HG02885 (cell line): Measurements from ENCODE around the gene PSAT1.
"Not testable (repeated sequence)": the region's sequence is repeated elsewhere in the genome, so short reads cannot be mapped to it uniquely, and the experiment has no call there.

Source experiments
- ATAC-seq: cut with Tn5 transposase; IDR thresholded peaks from one replicate; pipeline ENCODE4 v1.9.1; 2021; ENCODE audit warnings: mild to moderate bottlenecking; ENCODE audit not compliant: unreplicated experiment, poor library complexity

Gene PSAT1

GRCh38 chr9:78296893-78297671, at the start of gene PSAT1:
PSAT1 (plus strand) TSS chr9:78297125; CDS start chr9:78297211, 86 bp downstream.
- ATAC-seq, result peak; percentile 97

- ATAC-seq, result no peak
These were observed 48.3 kb upstream of the PSAT1 start for GRCh38 chr9:78248635-78249034.

- no peak for ATAC-seq
These were observed 47.4 kb upstream of the PSAT1 start for GRCh38 chr9:78249542-78249941.

- no peak for ATAC-seq
These were observed 44.3 kb upstream of the PSAT1 start for GRCh38 chr9:78252616-78253015.

- ATAC-seq, result no peak
These were observed 43.6 kb upstream of the PSAT1 start for GRCh38 chr9:78253285-78253684.

- peak; percentile 74 for ATAC-seq
These were observed 35.4 kb upstream of the PSAT1 start for GRCh38 chr9:78261403-78262001.

- no peak for ATAC-seq
These were observed 34.3 kb upstream of the PSAT1 start for GRCh38 chr9:78262655-78263054.

- no peak for ATAC-seq
These were observed 29.0 kb upstream of the PSAT1 start for GRCh38 chr9:78267889-78268288.

GRCh38 chr9:78269784-78270183, 27.1 kb upstream of the PSAT1 start:
- ATAC-seq, result no peak

- ATAC-seq, result no peak
These were observed 24.6 kb upstream of the PSAT1 start for GRCh38 chr9:78272307-78272706.

GRCh38 chr9:78273761-78274160, 23.2 kb upstream of the PSAT1 start:
- no peak for ATAC-seq

- ATAC-seq, result no peak
These were observed 18.6 kb upstream of the PSAT1 start for GRCh38 chr9:78278177-78278777.

- no peak for ATAC-seq
These were observed 18.1 kb upstream of the PSAT1 start for GRCh38 chr9:78278801-78279200.

- no peak for ATAC-seq
These were observed 15.8 kb upstream of the PSAT1 start for GRCh38 chr9:78280982-78281668.

- ATAC-seq, result not testable (repeated sequence)
These were observed 12.7 kb upstream of the PSAT1 start for GRCh38 chr9:78284181-78284580.

GRCh38 chr9:78286125-78286524, 10.8 kb upstream of the PSAT1 start:
- ATAC-seq, result no peak

GRCh38 chr9:78286946-78287388, 10.0 kb upstream of the PSAT1 start:
- no peak for ATAC-seq

- no peak for ATAC-seq
These were observed 8.6 kb upstream of the PSAT1 start for GRCh38 chr9:78288214-78288892.

- no peak for ATAC-seq
These were observed 7.5 kb upstream of the PSAT1 start for GRCh38 chr9:78289474-78289873.

GRCh38 chr9:78291240-78291925, 5.5 kb upstream of the PSAT1 start:
- no peak for ATAC-seq
